ENCODE measurements around the gene SUFU.
"Not testable (repeated sequence)": the region's sequence is repeated elsewhere in the genome, so short reads cannot be mapped to it uniquely, and the experiment has no call there.

SUFU gene

DNA sequence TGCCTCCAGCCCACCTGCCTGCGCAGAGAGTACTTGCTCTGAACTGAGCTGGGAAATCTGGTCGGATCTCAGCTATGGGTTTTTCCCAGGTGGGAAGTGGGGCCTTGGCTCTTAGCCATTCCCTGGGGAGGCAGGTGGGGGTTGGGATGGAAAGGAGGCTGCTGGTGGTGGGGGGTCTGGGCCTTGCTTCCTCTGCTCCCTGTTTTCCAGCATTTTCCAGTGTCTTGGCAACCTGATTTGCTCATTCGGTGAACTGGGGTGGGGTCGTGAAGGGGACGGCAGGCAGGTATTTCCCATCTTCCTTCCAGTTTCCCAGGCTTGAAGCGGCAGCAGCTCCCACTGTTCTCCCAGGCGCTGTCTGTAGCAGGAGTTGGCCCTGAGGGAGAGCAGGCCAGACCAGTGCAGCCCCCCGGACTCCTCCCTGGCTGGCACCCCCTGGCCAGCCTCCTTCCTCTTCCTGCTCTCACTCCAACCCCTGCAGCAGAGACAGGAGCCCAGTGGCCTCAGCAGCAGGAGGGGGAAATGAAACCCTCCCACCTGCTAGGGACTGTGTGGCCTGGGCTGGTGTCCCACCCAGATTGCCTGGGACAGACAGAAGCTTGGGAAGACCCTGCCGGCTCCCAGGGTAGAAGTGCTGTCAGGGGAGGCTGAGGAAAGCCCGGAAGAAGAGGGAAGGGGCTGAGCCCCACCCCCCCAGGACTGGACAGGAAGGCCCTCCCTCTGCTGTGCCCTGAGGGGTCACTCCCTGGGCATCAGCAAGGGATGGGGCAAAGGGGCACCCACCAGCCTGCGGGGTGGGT lies 147.1 kb downstream of the SUFU start:
- DNase-seq (ENCODE audit: low read depth in 3 of 3) = no peak

DNA sequence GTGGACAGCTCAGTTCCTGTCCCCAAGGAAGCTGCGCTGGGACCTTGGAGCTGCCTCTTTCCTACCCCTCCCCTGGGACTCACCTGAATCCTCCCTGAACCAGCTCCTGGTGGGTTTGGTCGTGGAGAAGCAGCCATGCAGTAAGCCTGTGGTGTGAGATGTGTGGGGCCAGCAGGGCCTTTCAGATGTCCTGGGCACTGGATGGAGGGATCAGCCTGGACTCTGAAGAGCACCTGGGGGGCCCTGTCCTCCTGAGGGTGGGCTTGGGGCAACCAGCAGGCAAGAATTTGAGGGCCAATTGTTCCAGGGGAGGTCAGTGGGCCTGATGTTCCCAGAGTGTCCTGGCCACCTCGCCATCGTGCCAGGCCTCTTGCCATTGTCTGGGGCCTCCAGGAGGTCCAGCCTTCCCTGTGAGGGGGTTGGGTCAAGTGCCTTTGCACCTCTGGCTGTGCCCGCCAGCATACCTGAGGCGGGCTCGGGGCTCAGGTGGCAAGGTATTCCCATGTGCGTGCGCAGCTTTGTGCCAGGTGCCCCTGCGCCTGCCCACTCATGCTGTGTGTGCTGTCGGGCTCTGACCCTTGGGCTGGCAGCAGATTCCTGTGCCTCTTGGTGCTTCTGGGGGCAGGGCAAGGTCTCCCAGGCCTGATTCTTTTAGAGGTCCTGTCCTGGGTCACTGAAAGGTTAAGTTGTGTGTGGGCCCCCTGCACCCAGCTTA lies 147.8 kb downstream of the SUFU start:
- no peak for DNase-seq (ENCODE audit: low read depth in 3 of 3)

DNA sequence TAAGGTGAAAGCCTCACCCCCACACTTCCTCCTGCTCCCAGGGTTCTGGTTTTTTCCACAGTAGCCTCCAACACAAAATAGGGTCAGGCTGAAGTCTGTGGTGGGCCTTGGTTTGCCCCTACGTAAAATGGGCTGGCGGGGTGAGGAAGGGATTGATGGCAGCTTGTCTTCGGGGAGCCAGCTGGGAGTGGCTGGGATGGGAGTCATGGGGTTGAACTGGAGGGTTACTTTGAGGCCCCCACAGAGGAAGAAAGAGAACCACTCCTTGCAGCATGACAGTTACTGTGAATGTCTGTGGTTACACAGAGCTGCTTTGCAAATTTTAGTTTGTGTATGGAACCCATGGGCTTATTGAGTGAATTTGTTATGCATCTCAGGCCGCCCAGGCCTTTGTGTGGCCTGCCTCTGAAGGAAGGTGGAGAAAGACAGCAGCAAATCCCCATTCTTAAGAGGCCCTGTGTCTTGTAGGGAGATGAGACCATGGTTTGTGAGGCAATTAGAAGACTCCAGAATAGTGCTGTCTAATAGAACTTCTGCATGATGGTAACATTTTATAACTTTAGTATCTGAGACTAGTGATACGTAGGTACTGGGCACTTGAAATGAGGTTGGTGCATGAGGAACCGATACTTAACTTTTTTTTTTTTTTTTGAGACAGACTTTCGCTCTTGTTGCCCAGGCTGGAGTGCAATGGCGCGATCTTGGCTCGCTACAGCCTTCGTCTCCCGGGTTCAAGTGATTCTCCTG lies 148.6 kb downstream of the SUFU start:
- DNase-seq (ENCODE audit: low read depth in 3 of 3) = no peak

DNA sequence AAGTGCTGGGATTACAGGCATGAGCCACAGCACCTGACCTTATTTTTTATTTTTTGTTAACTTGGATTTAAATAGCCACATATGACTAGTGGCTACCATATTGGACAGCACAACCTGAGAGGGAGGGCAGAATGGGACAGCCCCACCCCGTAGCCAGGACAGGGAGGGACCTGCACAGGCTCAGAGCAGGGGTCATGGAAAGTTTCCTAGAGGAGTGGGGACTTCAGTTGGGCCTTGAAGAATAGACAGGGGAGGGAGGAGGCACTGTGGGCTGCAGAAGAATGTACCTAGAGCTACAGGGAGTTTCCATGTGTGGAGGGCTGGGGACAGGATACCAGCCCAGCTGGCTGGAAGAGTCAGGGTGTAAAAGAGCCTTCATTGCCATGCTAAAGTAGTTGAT lies 149.3 kb downstream of the SUFU start:
- DNase-seq (ENCODE audit: low read depth in 3 of 3) = no peak

DNA sequence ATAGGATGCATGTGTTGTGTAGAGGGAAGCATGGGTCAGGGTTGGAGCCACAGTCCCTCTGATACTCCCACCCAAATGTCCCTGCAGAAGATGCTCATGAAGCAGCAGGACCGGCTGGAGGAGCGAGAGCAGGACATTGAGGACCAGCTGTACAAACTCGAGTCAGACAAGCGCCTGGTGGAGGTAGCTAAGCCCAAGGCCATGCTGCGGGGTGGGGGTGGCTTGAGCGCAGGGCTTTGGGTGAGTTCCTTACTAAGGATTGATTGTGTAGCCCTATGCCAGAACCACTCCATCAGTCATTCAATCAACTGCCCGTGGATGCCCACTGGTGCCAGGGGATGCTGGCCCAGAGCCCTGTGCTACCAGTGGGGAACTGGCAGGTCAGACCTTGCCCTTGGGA lies 150.8 kb downstream of the SUFU start:
- DNase-seq (ENCODE audit: low read depth in 3 of 3) = no peak

DNA sequence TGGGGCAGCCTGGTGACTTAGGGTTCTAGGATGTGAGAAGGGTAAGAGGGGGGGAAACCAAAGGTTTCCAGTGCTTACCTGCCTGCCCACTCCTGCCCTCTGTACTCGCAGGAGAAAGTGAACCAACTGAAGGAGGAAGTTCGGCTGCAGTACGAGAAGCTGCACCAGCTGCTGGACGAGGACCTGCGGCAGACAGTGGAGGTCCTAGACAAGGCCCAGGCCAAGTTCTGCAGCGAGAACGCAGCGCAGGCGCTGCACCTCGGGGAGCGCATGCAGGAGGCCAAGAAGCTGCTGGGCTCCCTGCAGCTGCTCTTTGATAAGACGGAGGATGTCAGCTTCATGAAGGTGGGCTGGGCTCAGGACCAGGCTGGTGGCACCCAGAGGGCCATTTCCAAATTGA lies 151.2 kb downstream of the SUFU start:
- no peak for DNase-seq (ENCODE audit: low read depth in 3 of 3)

DNA sequence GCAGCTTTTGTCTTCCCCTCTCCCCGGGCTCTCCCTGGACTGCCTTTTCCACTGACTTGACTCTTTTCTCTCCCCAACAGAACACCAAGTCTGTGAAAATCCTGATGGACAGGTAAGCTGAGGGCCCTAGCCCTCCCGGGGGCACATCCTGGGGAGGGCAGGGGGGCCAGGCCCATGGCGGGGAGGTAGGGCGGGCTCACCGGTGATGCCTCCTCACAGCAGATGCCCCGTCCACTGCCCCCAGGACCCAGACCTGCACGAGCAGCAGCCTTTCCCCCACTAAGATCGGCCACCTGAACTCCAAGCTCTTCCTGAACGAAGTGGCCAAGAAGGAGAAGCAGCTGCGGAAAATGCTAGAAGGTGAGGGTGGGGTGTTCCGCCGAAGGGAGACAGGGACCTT lies 152.3 kb downstream of the SUFU start:
- DNase-seq (ENCODE audit: low read depth in 3 of 3) = no peak

DNA sequence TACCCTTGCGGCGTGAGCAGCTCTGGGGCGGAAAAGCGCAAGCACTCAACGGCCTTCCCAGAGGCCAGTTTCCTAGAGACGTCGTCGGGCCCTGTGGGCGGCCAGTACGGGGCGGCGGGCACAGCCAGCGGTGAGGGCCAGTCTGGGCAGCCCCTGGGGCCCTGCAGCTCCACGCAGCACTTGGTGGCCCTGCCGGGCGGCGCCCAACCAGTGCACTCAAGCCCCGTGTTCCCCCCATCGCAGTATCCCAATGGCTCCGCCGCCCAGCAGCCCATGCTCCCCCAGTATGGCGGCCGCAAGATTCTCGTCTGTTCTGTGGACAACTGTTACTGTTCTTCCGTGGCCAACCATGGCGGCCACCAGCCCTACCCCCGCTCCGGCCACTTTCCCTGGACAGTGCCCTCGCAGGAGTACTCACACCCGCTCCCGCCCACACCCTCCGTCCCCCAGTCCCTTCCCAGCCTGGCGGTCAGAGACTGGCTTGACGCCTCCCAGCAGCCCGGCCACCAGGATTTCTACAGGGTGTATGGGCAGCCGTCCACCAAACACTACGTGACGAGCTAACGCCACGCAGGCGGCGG lies 153.1 kb downstream of the SUFU start:
- no peak for DNase-seq (ENCODE audit: low read depth in 3 of 3)

DNA sequence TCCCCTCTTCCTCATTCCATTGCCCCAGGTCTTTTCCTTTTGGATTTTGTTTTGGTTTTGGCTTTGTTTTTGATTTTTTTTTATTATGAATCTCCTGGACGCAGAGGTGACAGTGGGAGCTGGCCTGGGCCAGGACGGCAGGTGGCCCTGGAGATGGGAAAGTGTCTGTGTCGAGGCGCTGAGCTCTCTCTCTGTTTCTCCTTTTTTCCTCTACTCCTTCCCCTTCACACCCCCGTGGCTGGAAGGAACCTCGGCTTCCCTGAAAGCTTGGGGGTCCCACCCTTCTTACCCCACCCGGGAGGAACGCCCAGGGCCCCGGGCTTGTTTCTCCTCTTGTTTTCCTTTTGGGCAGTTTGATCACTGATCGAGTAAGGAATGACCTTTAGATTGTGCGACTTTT lies 153.7 kb downstream of the SUFU start:
- no peak for DNase-seq (ENCODE audit: low read depth in 3 of 3)

DNA sequence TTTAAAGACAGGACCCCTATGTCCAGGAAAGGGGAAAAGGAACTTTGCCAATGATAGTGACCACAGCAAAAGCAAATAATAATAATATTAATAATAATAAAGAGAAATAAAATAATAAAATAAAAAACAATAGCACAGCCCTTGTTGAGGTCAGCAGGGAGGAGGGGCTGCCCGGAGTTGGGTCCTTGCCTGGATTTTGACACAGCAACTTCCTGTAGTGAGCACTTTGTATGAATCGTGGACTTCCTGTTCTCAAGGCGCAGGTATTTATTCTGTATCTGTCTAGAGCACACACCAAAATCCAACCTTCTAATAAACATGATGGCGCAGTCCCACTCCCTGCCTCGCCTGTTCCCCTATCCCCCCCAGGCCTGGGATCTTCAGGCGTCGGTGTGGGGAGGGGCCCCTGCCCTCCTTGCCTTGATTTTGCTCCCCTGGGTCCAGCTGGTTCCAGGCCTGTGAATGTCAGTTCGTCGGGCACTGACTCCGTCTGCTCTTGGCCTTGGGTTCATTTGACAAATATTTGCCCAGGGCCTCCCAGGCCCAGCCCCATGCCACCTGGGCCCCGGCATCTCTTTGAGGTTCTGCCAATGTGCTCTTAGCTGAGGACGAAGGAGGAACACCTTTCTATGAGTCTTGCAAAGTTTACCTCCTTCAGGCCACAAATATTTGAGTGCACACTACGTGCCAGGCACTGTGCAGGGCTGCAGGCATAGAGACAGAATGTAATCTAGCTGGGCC lies 154.4 kb downstream of the SUFU start:
- no peak for DNase-seq (ENCODE audit: low read depth in 3 of 3)

DNA sequence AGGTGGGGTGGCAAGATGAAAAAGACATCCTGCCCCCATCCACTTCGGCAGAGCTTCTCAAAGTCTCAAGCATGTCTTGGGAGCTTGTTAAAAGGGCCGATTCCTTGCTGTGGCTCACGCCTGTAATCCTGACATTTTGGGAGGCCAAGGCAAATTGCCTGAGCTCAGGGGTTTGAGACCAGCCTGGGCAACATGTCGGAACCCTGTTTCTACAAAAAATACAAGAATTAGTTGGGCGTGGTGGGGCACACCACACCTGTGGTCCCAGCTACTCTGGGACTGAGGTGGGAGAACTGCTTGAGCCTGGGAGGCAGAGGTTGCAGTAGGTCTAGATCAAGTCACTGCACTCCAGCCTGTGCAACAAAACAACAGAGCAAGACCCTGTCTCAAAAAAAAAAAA lies 155.0 kb downstream of the SUFU start:
- no peak for DNase-seq (ENCODE audit: low read depth in 3 of 3)

DNA sequence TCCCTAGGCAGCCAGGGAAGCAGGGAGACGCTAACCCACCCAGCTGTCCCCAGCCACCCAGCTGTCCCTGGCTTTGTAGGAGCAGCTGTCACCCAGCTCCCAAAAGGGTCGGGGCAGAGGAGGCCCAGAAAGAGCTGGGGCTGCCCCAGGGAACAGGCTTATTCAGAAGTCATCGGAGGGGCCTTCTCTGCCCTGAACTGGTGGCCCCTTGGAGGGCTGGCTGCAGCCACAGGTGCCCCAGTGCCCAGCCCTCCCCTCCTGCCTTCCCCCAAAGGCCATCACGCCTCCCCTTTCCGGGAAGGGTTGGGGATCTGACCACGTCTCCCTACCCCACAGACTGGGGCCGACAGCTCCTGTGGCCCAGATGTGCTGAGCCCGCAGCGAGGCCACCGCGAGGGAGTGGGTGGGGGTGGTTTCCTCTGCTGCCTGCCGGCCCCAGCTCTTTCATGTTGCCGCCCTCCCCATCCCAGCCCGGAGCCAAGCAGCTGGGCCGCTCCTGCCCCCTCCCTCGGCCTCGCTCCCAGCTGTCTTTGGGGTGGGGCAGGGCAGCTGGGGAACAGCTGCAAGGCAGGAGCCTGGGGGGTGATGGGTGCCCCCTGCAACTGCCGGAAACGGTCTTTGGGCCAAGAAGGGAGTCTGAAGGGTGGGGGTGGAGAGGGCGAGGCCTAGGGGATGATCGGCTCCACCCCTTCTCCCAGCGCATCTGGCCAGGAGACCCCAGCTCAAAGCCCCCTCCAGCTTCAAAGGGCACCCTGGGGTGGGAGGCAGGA lies 157.3 kb downstream of the SUFU start:
- peak in 1 of 3 experiments; percentile 73 for DNase-seq (ENCODE audit: low read depth in 3 of 3)

DNA sequence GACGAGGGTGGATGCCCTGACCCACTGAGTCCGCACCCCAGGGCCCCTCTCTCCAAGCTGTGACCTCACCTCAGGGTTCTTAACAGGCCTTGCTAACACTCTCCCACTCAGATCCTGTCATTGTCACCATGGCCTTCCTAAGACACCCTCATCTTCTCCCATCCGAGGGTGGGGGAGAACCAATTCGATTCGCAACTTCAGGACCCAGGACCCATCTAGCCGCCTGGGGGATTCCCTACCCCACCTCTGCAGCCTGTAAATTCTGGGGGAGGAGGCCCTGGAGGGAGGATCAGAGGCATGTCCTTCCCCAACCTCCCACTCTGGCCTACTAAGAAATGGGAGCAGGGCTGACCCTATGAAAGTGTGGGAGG lies 157.9 kb downstream of the SUFU start:
- DNase-seq (ENCODE audit: low read depth in 3 of 3) = no peak

DNA sequence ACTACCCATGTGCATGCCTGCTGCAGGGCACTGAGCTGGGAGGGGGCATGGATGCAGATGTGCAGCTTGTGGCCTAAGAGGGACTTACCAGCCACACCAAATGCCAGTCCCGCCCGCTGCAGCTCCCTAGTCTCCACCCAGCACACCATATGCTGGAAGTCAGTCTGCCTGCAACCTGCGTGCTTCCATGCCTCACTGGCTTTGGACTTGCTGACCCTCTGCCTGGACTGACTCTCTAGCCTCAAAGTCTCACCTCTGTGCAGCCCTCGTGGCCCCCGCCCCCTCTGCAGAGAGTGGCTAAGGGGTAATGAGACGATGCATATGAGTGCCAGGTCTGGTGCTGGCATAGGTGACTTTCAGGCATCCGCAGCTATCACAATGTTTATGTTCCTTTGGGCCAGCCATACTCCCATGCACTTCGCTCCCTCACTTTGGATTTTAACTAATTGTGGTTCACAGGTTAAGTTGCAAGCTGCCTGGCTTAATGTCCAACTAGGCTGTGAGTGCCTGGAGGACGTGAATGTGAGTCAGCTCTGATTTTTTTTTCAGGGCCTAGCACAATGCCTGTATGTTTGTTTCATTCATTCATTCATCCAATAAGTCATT lies 162.2 kb downstream of the SUFU start:
- DNase-seq (ENCODE audit: low read depth in 3 of 3) = no peak

DNA sequence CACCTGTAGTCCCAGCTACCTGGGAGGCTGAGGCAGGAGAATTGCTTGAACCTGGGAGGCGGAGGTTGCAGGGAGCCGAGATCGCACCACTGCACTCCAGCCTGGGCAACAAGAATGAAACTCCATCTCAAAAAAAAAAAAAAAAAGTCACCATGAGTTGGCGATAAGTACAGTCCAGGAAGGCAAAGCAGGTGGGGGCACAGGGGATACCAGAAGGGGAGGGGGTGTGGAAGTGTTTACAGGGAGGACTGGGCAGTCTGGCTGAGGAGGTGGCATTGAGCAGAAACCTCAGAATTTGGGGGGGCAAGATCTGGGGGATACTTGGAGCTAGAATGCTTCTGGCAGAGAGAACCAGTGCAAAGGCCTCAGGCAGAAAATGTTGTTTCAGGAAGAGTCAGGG lies 163.6 kb downstream of the SUFU start:
- DNase-seq (ENCODE audit: low read depth in 3 of 3) = not testable (repeated sequence)

DNA sequence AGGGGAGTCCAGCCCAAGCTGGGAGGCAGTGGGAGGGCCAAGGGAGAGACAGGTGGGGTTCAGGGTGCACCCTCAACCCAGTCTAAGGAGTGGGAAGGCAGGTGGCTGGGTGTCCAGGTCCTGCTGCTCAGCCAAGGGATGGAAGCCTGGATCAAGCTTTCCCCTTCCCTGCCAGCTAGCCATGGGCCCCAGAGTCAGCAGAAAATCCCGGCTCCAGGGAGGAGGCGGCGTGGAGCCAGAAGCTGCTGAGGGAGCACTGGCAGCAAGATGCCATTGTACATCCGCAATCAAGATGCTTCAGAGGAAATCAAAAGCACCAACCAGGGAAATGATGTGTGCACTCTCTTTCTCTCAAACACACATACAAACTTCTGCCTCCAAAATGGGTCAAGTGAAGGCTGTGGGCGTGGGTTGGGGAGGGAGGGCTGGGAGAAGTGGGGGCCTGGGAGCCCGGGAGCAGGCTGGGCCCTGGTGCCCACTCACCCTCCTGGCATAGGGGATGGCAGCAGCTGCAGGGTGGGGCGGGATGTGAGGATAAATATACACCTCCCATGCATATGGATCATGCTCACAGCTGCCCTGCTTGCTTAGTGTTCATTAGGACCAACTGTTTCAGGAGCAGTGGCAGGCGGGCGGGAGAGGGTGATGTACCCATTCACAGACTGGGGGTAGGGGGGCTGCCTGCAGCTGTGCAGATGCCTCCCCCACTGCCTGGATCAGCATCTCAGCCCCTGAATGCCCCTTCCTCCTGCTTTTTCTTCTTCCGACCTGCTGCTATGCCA lies 164.7 kb downstream of the SUFU start:
- no peak for DNase-seq (ENCODE audit: low read depth in 3 of 3)

DNA sequence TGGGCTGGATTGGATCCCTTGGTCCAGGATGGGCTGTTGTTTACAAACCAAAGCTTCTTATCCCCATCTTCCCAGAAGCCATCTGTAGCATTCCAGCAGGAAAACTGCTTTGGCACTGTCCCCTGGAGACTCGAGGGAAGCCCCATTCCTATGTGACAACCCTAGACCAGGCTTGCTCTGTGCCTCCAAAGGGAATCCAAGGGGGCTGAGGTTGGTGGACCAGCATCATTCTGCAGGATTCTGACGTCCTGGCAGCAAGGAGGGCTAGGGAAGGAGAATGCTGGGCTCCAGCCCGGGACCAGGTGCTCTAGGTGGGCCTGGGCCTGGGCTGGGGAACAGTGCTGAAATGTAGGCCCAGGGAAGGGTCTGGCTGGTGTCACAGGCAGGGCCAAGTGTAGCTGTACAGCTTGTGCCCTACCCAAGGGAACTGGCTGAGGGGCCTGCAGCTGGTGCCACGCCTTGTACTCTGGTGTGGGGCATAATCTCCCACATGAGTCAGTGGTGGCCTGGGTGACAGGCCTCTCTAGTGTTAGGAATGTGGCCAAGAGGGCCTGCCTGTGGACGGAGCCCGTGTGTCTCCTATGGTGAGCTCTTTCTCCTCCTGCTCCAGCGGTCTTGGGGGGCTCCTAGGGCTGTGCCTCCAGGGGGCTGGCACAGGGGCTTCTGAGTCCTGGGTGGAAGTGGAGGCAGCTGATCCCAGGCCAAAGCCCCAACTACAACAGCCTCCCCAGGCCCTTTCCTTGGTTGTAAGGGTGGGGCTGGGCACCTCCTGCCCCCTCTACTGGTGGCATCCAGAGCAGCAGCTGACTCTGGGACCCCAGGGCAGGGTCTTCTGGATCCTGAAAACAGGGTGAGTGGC lies 165.7 kb downstream of the SUFU start:
- DNase-seq (ENCODE audit: low read depth in 3 of 3) = no peak

DNA sequence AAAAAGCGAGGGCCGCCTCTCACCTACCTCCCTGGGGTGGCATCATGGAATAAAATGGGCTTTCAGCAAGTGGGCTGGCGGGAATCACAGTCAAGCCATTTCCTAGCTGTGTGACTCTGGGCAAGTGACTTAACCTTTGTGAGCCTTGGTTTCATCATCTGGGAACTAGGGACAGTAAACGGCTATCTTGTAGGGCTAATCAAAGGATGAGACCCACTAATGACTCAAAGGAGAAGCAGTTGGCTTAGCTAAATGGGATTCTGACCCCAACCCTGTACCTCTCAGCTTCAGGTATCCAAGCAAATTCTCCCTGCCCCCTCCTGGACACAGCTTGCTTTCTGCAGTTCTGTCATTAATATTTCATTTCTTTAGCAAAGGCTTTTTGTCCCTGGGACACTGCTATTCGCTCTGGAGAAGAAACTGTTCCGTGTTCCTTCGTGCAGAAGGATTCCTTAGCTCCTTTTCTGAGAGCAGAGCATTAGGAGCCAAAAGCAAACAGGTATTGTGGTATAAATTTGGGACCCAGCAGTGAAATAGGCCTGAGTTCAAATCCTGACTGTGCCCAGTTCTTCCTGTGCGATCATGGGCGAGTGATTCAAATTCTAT lies 166.4 kb downstream of the SUFU start:
- no peak for DNase-seq (ENCODE audit: low read depth in 3 of 3)
